HG02678 (cell line): Measurements from ENCODE around the gene KIAA0040.
A peak's percentile ranks its signal among the peaks of the same experiment; 100 is the strongest.

Experiments used
- ATAC-seq: cut with Tn5 transposase; IDR thresholded peaks from one replicate; pipeline ENCODE4 v1.9.1; 2021; ENCODE audit warnings: mild to moderate bottlenecking, moderate library complexity; ENCODE audit not compliant: unreplicated experiment

Gene KIAA0040

DNA sequence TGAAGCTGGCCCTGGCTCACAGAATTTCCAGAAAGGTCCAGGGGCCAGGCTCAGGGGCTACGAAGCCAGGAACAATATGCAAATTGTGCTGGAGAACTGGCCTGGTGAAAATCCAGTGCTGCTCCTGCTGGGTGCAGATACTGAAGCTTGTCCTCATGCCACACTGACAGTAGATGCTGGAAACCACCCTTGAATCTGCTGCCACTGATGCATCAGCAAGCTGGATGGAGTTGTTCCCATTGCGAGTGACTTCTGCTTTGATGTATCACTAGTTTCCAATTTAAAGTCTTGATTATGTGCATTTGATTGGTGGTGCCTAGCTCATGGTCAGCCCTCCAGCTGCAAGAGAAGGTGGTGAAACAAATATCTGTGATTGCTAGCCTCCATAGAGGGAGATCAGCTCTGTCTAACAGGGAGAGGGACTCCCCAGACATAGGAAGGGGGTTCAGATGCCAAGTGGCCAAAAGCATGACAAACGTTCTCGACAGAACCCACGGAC lies 11.0 kb upstream of the KIAA0040 start:
- no peak for ATAC-seq

DNA sequence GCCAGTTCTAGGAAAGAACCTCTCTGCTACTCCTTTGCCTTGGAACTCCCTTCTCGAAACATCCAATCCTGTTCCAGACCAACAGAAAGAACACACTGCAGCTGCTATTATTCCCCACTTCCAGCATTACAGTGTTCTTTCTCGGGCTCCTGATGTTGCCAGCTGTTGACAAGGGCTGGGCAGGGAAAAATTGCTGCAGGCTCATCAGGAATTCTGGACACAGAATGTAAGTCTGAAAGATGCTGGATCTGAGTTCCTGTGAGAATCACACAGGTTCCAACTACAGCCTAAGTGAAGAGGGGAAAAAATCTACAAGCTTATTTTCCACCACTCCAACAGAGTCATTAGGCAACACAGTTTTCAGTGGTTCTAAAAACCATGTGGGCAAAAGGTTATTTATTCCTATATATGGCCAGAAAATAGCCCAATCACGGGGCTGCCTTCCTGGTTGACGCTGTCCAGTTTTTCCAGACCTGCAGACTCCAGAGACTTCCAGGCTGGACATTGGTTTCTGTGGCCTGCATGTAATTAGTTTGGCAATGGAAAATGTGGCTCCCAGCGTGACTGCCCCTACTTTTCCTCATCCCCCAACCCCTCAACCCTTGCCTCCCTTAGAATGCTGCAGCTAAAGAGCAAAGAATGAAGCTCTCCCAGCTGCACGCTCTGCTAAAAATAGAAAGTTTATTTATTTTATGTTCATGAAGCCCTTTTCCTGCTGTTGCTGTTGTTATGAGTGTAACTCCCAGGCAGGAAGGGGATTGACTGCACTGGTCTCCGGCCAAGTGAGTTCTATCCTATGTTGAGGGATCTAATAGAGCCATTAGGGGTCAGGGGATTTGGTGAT lies 8.3 kb upstream of the KIAA0040 start:
- no peak for ATAC-seq

DNA sequence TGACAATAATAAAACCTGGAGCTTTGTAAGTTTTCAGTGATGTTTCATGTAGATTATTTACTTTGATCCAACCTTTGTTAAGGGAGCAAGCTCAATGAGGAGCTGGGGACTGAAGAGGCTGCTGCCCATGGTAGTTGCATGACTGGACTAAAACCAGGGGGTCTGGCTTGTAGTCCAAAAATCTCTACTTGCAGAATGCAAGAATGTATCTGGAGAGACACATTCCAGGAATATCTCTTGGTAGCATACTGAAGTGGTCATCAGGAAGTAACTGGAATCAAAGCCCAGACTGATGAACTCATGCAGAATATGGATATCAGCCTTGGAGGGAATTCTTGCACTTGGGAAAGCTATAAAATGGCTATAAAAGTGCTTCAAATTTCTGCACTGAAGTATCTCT lies 5.8 kb upstream of the KIAA0040 start:
- ATAC-seq: no peak

DNA sequence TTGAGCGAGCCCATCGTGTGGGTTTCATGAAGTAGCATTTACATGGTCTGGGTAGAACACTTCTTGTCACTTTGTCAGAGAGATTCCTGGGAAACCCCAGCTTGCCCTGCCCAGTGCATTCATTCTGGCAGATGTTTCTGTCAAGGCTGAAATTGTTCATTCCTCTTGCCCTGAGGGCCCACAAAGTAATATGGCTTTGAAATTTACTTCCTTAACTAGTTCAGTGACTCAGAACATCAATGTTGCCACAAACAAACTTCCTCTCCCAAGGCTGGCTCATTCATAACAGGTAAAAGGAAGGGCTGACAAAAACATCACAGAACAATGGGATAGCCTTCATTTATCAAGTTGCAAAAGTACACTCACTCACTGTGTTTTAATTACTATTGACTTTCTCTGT lies 5.0 kb upstream of the KIAA0040 start:
- no peak for ATAC-seq

- no peak for ATAC-seq
These were observed 3.2 kb upstream of the KIAA0040 start for GRCh38 chr1:175195798-175196197.

- ATAC-seq: peak; percentile 30
These were observed 2.7 kb upstream of the KIAA0040 start for GRCh38 chr1:175195281-175195680.

DNA sequence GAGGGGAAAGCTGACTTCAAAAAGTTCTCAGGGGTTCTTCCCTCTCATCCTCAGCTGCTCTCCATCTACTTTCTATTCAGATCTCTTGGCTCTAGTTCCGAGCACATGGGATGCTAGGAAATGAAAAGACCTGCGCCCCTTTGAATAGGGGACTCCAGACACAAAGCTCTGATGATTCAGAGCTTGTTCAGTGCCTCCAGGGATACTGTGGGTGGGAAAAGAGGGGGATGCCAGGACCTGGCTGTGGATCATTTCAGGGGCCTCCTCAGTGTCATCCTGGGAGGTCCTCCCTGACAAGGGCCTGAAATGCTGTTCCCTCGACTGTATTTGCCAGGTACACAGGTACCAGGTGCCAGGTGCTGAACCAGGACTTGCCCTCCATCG lies 943 bp upstream of the KIAA0040 start:
- no peak for ATAC-seq

GRCh38 chr1:175192111-175192629 lies 406 bp downstream of the KIAA0040 start:
- ATAC-seq: no peak

DNA sequence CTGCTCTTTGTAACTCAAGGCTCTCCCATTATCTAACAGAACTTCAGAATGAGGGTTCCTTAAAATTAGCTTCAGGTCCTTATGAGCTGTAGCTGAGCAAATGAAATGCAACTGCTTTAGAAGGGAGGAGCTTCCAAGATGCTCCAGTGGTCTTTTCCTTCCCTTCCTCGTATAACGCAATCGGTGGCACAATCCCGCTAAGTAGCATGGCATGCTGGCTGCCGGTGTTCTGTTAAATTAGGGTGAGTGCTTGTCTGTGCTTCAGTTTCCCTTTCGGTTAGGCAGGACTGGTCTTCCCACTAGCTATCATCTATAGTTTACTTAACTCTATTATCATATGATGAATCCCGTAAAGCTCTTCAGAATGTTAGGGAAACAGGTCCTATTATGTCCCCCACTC lies 917 bp downstream of the KIAA0040 start:
- no peak for ATAC-seq

DNA sequence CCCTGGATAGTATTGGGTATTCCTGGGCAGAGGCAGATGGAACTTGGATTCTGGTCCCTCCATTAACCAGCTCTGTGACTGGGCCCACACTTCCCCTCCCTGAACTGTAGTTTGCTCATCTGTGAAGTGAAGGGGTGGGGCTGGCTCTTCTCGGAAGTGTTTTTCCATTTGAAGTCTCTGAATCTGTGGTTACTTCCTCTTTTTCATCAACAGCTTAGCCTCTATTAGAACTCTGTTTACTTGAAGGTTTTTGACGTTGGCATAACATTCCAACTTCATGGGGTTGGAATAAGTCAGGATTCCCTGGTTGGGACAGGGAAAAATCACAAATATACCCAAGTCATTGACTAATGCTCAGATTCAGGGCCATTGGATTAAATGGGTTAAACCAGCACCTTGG lies 3.6 kb downstream of the KIAA0040 start:
- ATAC-seq: peak; percentile 60

DNA sequence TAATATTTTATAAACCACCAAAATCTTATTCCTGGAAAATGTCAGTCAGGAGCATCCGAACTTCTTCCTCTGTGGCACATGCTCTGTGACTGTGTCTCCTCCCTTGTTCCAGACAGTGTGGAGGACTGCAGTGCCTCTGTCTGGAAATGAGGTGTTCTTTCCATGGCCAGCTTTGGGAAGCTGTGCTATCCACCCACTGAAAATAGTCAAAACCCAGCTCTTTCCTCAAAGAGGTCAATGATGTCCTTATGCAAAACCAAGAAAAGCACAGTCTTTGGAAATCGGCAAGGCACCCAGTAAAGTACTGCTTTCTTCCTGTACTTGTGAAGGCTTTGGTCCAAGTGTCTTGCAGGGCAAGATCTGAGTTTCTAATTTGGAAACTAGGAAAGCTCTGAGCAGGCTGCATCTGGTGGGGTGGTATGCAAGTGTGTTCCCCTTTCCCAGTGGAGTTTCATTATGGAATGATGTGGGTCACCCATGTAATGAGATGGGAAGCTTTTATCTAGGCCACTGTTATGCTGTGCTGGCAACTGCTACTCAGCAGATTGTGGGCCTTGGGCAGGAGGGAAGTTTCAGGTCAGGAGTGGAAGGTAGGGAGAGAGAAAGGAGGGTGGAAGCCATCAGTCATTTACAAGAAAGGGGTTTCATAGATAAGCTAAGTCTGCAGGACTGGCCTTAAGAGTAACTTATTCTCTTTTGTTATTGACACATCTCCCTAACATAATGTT lies 6.0 kb downstream of the KIAA0040 start:
- no peak for ATAC-seq

DNA sequence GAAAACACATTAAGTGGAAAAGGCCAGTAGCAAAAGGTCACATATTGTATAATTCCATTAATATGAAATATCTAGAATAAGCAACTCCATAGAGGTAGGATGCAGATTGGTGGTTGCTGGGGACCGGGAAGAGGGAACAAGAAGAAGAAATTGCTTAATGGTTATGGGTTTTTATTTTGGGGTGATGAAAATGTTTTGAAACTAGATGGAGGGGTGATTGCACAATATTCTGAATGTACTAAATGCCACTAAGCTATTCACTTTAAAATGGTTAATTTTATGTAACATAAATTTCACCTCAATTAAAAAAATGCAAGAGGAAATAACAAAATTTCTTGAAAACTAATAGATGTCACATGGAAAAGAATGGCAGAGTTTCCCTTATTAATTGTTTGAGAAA lies 6.7 kb downstream of the KIAA0040 start:
- no peak for ATAC-seq

- no peak for ATAC-seq
These were observed 9.0 kb downstream of the KIAA0040 start for GRCh38 chr1:175183586-175183985.

DNA sequence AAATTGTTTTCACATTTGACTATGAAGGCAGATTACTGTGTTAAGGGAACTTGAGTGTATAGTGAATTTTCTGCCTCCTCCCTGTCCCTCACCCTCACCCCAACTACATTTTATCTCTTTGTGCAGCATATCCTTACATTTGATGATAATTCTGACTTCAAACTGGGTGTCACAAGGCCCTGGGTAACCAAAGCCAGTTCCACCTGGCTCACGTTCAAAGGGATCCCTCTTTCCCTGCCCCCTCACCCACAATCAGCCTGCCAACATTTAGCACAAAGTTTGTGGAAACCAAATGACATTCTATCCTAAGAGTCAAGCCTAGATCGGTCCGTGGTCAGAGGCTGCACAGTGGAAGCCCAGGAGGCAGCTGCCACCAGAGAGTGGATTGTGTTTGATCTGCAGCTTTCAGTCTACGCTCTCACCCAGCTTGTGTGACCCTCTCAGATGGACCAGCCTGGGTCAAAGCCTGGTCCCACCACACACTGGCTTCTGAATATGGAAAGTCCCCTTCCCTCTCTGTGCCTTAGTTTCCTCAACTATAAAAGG lies 10.3 kb downstream of the KIAA0040 start:
- no peak for ATAC-seq

DNA sequence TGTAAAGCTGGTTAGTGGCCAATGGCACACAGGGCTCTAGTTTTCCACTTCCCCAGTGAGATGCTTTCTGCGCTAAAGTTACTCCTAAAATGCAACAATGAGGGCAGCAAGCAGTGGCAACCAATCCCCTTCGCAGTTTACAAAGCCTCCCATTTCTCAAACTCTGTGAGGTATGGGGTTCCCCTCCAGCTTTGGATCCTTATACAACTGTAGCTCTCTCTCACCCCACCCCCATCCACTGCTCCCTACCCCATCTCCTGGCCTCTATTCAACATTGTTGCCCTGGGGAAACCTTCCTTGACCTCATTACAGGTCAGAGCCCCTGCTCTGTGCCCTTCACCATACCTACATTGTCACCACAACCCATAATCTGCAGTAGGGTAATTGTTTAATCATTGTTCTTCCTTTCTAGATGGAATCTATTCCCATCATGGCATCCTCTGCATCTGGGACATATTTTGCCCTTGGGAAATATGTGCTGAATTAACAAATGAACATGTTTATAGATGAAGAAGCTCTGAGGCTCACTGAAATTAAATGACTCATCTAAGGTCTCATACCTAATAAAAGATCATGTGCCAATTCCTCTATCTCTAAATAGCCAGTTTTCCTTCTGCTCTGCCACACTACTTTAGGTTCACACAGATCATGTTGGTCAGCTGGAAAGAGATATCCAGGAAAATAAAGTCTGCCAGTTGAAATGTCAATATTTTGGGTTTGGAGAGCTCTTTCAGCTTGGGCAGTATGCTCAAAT lies 12.6 kb downstream of the KIAA0040 start:
- ATAC-seq: no peak

GRCh38 chr1:175178456-175178855 lies 14.1 kb downstream of the KIAA0040 start:
- no peak for ATAC-seq

- no peak for ATAC-seq
These were observed 14.5 kb downstream of the KIAA0040 start for GRCh38 chr1:175178056-175178455.

DNA sequence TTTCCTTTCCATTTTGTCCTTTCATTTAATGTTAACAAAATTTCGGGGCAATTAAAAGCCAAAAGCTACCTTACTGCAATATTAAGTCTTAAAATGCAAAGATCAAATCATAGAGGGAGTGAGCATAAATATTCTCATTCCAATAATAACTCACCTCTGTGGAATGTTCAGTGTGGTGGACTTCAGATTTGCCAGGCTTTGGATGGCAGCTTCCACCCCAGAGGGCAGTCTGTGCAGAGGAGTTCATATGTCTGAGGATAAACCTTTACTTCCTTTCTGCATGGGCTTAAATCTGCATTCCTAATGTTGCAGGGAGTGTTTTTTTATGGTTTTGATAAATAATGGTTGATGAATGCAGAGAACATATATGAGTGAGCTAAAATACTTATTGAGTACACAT lies 16.3 kb downstream of the KIAA0040 start:
- no peak for ATAC-seq

DNA sequence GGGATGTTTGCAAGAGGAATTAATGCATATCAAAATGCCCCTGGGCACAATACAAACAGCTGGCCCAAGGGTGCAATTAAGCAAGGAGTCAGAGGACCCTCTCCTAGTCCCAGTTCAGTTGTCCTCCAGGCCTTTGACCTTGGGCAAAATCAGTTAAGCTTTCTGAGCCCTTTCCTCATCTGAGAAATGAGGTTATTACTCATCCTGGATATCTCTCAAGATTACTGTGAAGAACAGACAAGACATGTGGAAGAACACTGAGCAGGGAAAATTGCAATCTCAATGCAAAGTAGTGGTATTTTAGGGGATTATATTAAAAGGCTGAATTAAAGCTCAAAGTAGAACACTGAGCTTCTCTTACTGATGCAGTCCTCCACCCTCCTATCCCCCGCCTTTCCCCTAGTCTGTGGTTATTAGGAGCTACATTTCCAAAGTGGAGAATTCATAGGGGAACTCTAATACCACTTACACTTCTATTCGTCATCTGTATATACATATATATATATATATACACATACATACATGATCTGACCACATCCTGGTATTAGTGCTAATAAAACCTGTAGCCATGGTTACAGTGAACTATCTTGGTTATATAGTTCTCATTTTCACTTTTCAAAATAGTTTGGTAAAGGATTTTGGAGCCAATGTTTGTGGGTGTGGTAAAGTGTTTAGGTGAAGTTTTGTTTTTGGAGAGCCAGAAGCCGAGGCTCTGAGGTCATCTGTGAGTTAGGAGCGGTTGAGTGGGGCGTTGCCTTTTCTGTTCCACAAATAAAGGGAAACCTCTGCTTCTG lies 18.1 kb downstream of the KIAA0040 start:
- ATAC-seq: peak; percentile 77

DNA sequence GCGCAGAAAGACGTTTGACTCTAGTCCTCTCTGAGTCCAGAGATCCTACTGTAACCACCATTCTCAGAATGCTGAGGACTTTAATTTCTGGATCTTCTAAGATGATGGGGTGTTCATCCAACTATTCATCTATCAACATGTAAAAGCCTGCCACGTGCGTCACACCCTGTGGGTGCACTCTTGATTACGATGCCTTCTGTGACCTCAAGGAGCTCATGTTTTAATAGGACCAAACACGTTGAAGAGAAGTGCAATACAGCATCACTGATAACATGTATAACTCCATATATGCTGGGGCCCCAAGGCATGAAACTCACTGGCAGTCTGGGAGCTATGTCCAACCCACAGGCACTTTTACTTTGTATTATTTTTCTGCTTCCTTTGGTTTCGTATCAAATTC lies 19.0 kb downstream of the KIAA0040 start:
- ATAC-seq: no peak
